Stomach (tissue), 9 donors: ENCODE data around the gene FANCC. TPM values are rescaled to one million over a fixed set of nuclear protein-coding genes. Genes with fewer than 3 reads are reported as not detected.

Source experiments
- DNase-seq, 2 donors: peaks; one replicate each; pipeline versions ENCODE4 v3.0.0 to v3.0.0-alpha.2; 2013 to 2019
- H3K27ac ChIP-seq, 5 donors: fragments of 200-600 bp in 4 of 5; sonication (generic) in 4 of 5; one replicate each; pipeline ENCODE4 v1.5.1; 2013 to 2019; ENCODE audit warnings: mild to moderate bottlenecking in 1 of 5, moderate library complexity in 1 of 5
- H3K27me3 ChIP-seq, 3 donors: fragments of 200-600 bp; sonication (generic); one replicate each; pipeline ENCODE4 v1.5.1; 2017 to 2019; ENCODE audit warnings: mixed run types in 1 of 3
- H3K36me3 ChIP-seq, 4 donors: fragments of 200-600 bp; sonication (generic); 1 replicate in 3 of 4; 2 replicates in 1 of 4; pipeline ENCODE4 v1.5.1; 2016 to 2019
- H3K4me1 ChIP-seq, 4 donors: fragments of 200-600 bp; sonication (generic); one replicate each; pipeline ENCODE4 v1.5.1; 2016 to 2019
- H3K4me3 ChIP-seq, 4 donors: fragments of 200-600 bp; sonication (generic) in 3 of 4; one replicate each; pipeline ENCODE4 v1.5.1; 2016 to 2019; ENCODE audit warnings: mild to moderate bottlenecking in 1 of 4
- H3K9me3 ChIP-seq, 4 donors: fragments of 200-600 bp; sonication (generic); one replicate each; pipeline ENCODE4 v1.5.1; 2016 to 2019
- CTCF ChIP-seq, 7 experiments: fragments of 450-650 bp in 4 of 7; fragments of 200-600 bp in 3 of 7; sonication (generic) in 3 of 7; IDR thresholded peaks; one replicate each; pipeline ENCODE4 v1.5.1; 2016 to 2019; ENCODE audit warnings: antibody characterized with exemption in 7 of 7, control low read depth in 2 of 7, mild to moderate bottlenecking in 1 of 7
- EP300 ChIP-seq: sonication (generic); formaldehyde crosslinking; IDR thresholded peaks from one replicate; pipeline ENCODE4 v1.6.1; 2017; ENCODE audit warnings: antibody characterized with exemption
- POLR2A ChIP-seq, 4 donors: fragments of 450-650 bp; IDR thresholded peaks; one replicate each; pipeline ENCODE4 v1.6.1; 2016; ENCODE audit warnings: antibody characterized with exemption in 4 of 4, control low read depth in 2 of 4, mild to moderate bottlenecking in 1 of 4, moderate library complexity in 1 of 4
- POLR2AphosphoS5 ChIP-seq, 3 donors: sonication (generic); formaldehyde crosslinking; IDR thresholded peaks; one replicate each; pipeline ENCODE4 v1.6.1; 2016; ENCODE audit warnings: antibody characterized with exemption in 3 of 3
- WGBS, 5 donors: extraction: QIAGEN DNeasy Blood & Tissue Kit in 3 of 5; methylation state at CpG; one replicate each; pipeline versions ENCODE4 v1.1.5 to v1.1.7; 2013 to 2018; 5-methylcytosine and 5-hydroxymethylcytosine counted together
- intact Hi-C: fragments of 100-400 bp; cut with DNase I; formaldehyde crosslinking; loops from one replicate; pipeline ENCODE4 v1.15.1; 2023; ENCODE audit warnings: low total_unique reads
- polyA plus RNA-seq, 3 donors: library from polyadenylated mRNA; stranded (reverse); fragments of 200-250 nt; gene quantifications; one replicate each; pipeline ENCODE4 v1.2.3, GENCODE V29; 2013
- total RNA-seq, 5 donors: library from RNA; depleted of rRNA; stranded (reverse); fragments of >200 nt; gene quantifications; one replicate each; pipeline versions ENCODE4 v1.1.0 to v1.2.3, GENCODE V29; 2014 to 2016
- donor health status: healthy with polysubstance abuse.
- donor health status: Bipolar disorder and iron deficiency.
- donor health status: healthy.

Gene FANCC
- total and polyA plus RNA-seq, 8 donors = 3.1 to 24.5 (median 7.1) TPM

- 80 to 96% (median 91%) methylated on average over 5 of the region's 5 CpGs for WGBS, 5 donors
- intact Hi-C loops = no loop called here
- Histone ChIP-seq H3K27me3 (no peaks in the 10 kb centered on the region), H3K36me3 (no peaks in the 10 kb centered on the region), H3K9me3 (no peaks in the 10 kb centered on the region), H3K27ac (no peak overlapping the region), H3K4me3 (no peak overlapping the region), H3K4me1 (peaks cover 0 to 7% (median 4%) of the 10 kb centered on the region in 4 donors)
- TF ChIP-seq CTCF (IDR thresholded peaks at IDR 0.05) = no peak
- TF ChIP-seq POLR2AphosphoS5 (IDR thresholded peaks at IDR 0.05) = no peak
- no peak for TF ChIP-seq EP300
- no peak for TF ChIP-seq POLR2A (IDR thresholded peaks at IDR 0.05)
- no peak for DNase-seq
Observed at GRCh38 chr9:95215336-95215898, 102.1 kb downstream of the FANCC start.

GRCh38 chr9:95213117-95213516, 104.4 kb downstream of the FANCC start:
- Histone ChIP-seq H3K9me3 (no peaks in the 10 kb centered on the region), H3K27me3 (no peaks in the 10 kb centered on the region), H3K4me1 (peaks cover 0 to 7% (median 4%) of the 10 kb centered on the region in 4 donors), H3K27ac (no peak overlapping the region), H3K4me3 (no peak overlapping the region), H3K36me3 (no peaks in the 10 kb centered on the region)
- DNase-seq = no peak
- no peak for TF ChIP-seq EP300
- TF ChIP-seq CTCF (IDR thresholded peaks at IDR 0.05) = no peak
- no peak for TF ChIP-seq POLR2AphosphoS5 (IDR thresholded peaks at IDR 0.05)
- no peak for TF ChIP-seq POLR2A (IDR thresholded peaks at IDR 0.05)
- intact Hi-C loops = no loop called here

DNA sequence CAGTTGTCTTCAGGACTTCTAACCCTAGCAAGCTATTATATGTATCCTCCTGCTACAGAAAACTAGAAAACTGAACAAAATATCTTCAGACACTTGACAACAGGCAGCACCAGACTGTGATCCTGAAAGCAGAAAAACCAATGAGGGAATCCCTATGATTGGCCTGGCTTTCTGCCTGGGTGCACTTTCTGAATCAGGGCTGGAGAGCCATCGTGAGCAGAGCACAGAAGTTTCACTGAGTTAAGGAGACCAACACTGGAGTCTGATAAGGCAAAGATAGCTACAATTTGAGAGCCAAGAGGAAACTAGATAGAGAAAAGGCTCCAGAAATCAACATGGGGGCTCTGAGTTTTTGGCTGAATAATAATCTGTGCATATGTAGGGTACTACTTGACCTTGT, 106.5 kb downstream of the FANCC start:
- intact Hi-C loops = no loop called here
- H3K4me3 ChIP-seq = no peak overlapping the region
- H3K4me1 ChIP-seq = peaks cover 0 to 7% (median 4%) of the 10 kb centered on the region in 4 donors
- H3K27ac ChIP-seq = no peak overlapping the region
- no peaks in the 10 kb centered on the region for H3K27me3 ChIP-seq
- H3K9me3 ChIP-seq = no peaks in the 10 kb centered on the region
- DNase-seq = peak in 1 of 2 donors; percentile 22
- 10 to 38% (median 26%) methylated on average over 1 of the region's 1 CpG for WGBS, 5 donors
- H3K36me3 ChIP-seq = no peaks in the 10 kb centered on the region
- TF ChIP-seq POLR2AphosphoS5 (IDR thresholded peaks at IDR 0.05) = no peak
- no peak for TF ChIP-seq CTCF (IDR thresholded peaks at IDR 0.05)
- TF ChIP-seq EP300 = no peak
- no peak for TF ChIP-seq POLR2A (IDR thresholded peaks at IDR 0.05)

DNA sequence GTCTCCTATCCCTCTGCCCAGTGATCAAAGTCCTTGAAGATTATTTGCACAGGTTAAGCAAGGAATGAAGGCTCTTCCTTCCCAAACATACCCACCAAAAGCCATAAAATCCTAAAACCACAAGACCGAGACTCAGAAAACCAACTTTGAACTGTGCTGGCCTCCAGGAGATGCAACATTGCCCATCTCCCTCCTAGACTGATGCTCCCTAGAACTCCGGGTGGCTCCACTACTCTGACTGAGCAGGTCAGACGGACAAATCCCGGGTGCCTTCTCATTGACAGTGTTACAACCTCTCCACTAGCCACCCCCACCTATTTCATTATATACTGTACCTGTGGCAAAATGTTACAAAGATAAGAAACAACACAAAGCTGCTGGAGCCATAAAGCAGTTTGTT, 110.1 kb downstream of the FANCC start:
- WGBS, 5 donors = 84 to 96% (median 92%) methylated on average over 4 of the region's 4 CpGs
- no peak for DNase-seq
- H3K9me3 ChIP-seq = no peaks in the 10 kb centered on the region
- H3K4me1 ChIP-seq = peaks cover 0 to 7% (median 4%) of the 10 kb centered on the region in 4 donors
- intact Hi-C loops = no loop called here
- H3K27me3 ChIP-seq = no peaks in the 10 kb centered on the region
- H3K36me3 ChIP-seq = no peaks in the 10 kb centered on the region
- H3K27ac ChIP-seq = no peak overlapping the region
- TF ChIP-seq POLR2AphosphoS5 (IDR thresholded peaks at IDR 0.05) = no peak
- TF ChIP-seq CTCF (IDR thresholded peaks at IDR 0.05) = no peak
- no peak for TF ChIP-seq EP300
- no peak for TF ChIP-seq POLR2A (IDR thresholded peaks at IDR 0.05)
- H3K4me3 ChIP-seq = no peak overlapping the region
